ENCODE data around the gene LRFN4. TPM values are rescaled to one million over a fixed set of nuclear protein-coding genes. Genes with fewer than 3 reads are reported as not detected.

Gene LRFN4
- total and polyA plus RNA-seq, 4 donors, result 0.75 to 3.4 (median 1.5) TPM; not detected in 1

DNA sequence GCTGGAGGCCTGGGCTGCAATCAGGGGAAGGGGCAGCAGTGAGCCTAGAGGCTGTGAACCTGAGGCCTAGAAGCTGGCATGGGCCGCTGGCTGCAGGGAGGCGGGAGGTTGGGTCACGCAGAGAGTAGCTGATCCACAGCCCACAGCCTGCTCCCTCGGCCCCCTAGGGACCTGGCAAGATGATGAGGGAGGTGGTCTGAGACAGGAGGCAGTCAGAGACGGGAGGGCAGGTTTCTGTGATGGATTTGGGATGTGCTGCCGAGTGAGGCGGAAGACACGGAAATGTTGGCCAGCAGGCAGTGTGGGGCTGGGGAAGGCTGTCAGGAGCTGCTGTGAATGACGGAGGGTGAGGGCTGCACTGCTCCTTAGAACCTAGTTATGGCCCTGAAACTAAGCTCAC lies 22.7 kb downstream of the LRFN4 start:
- no peak for DNase-seq (ENCODE audit: low spot score)

More for the DNA sequence above, 22.7 kb downstream of the LRFN4 start:
- peaks cover 28 to 65% (median 48%) of the 10 kb centered on the region in 4 donors for H3K4me1 ChIP-seq (ENCODE audit: control insufficient read depth in 4 of 4, insufficient read depth in 4 of 4, low read length in 3 of 4)
- no peak overlapping the region for H3K4me3 ChIP-seq (ENCODE audit: low read depth in 1 of 3, low read length in 3 of 3)
- H3K9ac ChIP-seq (ENCODE audit: low read depth in 1 of 2, low read length in 2 of 2), result no peak overlapping the region
- H3K27me3 ChIP-seq (ENCODE audit: control insufficient read depth in 4 of 4, insufficient read depth in 4 of 4, low read length in 3 of 4), result no peaks in the 10 kb centered on the region
- TF ChIP-seq GABPA (IDR thresholded peaks at IDR 0.05 in 1 of 2, conservative IDR thresholded peaks at IDR 0.05 in 1 of 2) (no peak), ZBTB33 (IDR thresholded peaks at IDR 0.05) (no peak), REST (IDR thresholded peaks at IDR 0.05) (no peak), FOXA2 (IDR thresholded peaks at IDR 0.05) (no peak), HNF4A (conservative IDR thresholded peaks at IDR 0.05) (no peak), EGR1 (IDR thresholded peaks at IDR 0.05; ENCODE audit: low read depth in 2 of 2) (no peak), YY1 (IDR thresholded peaks at IDR 0.05) (no peak)
- TF ChIP-seq, protein P1, sequence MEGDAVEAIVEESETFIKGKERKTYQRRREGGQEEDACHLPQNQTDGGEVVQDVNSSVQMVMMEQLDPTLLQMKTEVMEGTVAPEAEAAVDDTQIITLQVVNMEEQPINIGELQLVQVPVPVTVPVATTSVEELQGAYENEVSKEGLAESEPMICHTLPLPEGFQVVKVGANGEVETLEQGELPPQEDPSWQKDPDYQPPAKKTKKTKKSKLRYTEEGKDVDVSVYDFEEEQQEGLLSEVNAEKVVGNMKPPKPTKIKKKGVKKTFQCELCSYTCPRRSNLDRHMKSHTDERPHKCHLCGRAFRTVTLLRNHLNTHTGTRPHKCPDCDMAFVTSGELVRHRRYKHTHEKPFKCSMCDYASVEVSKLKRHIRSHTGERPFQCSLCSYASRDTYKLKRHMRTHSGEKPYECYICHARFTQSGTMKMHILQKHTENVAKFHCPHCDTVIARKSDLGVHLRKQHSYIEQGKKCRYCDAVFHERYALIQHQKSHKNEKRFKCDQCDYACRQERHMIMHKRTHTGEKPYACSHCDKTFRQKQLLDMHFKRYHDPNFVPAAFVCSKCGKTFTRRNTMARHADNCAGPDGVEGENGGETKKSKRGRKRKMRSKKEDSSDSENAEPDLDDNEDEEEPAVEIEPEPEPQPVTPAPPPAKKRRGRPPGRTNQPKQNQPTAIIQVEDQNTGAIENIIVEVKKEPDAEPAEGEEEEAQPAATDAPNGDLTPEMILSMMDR (IDR thresholded peaks at IDR 0.05; ENCODE audit: low read depth, low read length, missing input control), result no peak
- TF ChIP-seq, protein P2, sequence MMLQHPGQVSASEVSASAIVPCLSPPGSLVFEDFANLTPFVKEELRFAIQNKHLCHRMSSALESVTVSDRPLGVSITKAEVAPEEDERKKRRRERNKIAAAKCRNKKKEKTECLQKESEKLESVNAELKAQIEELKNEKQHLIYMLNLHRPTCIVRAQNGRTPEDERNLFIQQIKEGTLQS (IDR thresholded peaks at IDR 0.05), result no peak
- WGBS, result 92% methylated on average over 9 of the region's 9 CpGs
- peaks cover 0 to 2% (median 0%) of the 10 kb centered on the region in 4 donors for H3K36me3 ChIP-seq (ENCODE audit: control insufficient read depth in 4 of 4, insufficient read depth in 3 of 4, low read depth in 1 of 4, low read length in 3 of 4)
- H3K9me3 ChIP-seq (ENCODE audit: control insufficient read depth in 4 of 4, low read length in 3 of 4), result no peaks in the 10 kb centered on the region
- H3K27ac ChIP-seq (ENCODE audit: low read depth in 1 of 2, low read length in 2 of 2), result no peak overlapping the region

Data from liver (tissue), 9 donors.